ENCODE measurements around the gene FAM163A. TPM values are rescaled to one million over a fixed set of nuclear protein-coding genes. Genes with fewer than 3 reads are reported as not detected.

The FAM163A gene
- total RNA-seq, 1 donor from 2014 or later = not detected

- H3K27ac Mint-ChIP-seq (ENCODE audit: unreplicated experiment) = no peak overlapping the region
- DNase-seq (ENCODE audit: low read depth, low spot score) = no peak
- H3K4me3 Mint-ChIP-seq = peak overlapping the region; percentile 88
- H3K9me3 Mint-ChIP-seq = no peaks in the 10 kb centered on the region
- TF ChIP-seq, protein P1, sequence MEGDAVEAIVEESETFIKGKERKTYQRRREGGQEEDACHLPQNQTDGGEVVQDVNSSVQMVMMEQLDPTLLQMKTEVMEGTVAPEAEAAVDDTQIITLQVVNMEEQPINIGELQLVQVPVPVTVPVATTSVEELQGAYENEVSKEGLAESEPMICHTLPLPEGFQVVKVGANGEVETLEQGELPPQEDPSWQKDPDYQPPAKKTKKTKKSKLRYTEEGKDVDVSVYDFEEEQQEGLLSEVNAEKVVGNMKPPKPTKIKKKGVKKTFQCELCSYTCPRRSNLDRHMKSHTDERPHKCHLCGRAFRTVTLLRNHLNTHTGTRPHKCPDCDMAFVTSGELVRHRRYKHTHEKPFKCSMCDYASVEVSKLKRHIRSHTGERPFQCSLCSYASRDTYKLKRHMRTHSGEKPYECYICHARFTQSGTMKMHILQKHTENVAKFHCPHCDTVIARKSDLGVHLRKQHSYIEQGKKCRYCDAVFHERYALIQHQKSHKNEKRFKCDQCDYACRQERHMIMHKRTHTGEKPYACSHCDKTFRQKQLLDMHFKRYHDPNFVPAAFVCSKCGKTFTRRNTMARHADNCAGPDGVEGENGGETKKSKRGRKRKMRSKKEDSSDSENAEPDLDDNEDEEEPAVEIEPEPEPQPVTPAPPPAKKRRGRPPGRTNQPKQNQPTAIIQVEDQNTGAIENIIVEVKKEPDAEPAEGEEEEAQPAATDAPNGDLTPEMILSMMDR (conservative IDR thresholded peaks at IDR 0.05) = no peak
- no peaks in the 10 kb centered on the region for H3K36me3 Mint-ChIP-seq (ENCODE audit: low read depth)
- peaks cover 30% of the 10 kb centered on the region for H3K4me1 Mint-ChIP-seq
- peaks cover 44% of the 10 kb centered on the region for H3K27me3 Mint-ChIP-seq (ENCODE audit: low read depth)
These were observed 72.5 kb downstream of the FAM163A start for GRCh38 chr1:179815641-179816040.

DNA sequence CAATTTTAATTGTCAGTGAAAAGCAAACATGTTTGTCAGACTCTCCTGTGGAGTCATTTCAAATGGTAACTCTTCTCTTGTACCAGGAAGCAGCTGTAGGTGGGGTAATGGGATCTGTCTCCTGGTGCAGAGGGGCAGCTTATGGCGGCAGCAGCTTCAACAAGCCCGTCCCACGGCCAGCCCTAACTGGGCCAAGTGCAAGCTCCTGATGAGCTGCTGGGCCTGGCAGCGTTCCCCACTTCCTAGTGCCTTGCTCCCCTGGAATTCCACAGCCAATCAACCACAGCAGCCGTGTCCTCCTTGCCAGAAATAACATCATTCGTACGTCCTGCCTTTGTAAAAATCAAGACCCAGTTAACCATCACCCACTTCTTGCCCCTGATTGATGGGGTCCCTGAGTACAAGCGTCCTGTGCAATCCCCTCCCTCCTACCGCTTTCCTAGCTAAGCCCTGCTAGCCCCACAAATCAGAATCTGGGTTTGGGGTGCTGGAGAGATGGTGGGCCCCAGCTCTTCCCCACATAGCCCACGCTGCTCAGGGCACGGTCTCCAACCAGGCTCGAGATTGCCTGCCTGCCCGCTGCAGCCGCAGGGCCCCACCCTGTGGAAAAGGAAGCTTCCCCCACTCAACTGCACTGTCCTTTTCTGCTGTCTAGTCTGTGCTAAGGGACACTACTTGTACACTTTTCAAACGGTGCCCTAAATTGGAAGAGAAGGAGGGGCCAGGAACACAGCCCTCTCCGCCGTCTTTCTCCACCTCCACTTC, 73.3 kb downstream of the FAM163A start:
- Mint-ChIP-seq H3K36me3 (ENCODE audit: low read depth) (no peaks in the 10 kb centered on the region), H3K27me3 (ENCODE audit: low read depth) (peaks cover 40% of the 10 kb centered on the region), H3K4me1 (peaks cover 30% of the 10 kb centered on the region), H3K4me3 (peak overlapping the region; percentile 88), H3K27ac (ENCODE audit: unreplicated experiment) (no peak overlapping the region), H3K9me3 (no peaks in the 10 kb centered on the region)
- TF ChIP-seq, protein P1 (conservative IDR thresholded peaks at IDR 0.05) = no peak
- no peak for DNase-seq (ENCODE audit: low read depth, low spot score)

- no peaks in the 10 kb centered on the region for H3K36me3 Mint-ChIP-seq (ENCODE audit: low read depth)
- H3K27me3 Mint-ChIP-seq (ENCODE audit: low read depth) = peaks cover 35% of the 10 kb centered on the region
- H3K4me1 Mint-ChIP-seq = peaks cover 30% of the 10 kb centered on the region
- peak overlapping the region; percentile 24 for H3K4me3 Mint-ChIP-seq
- TF ChIP-seq, protein P1 (conservative IDR thresholded peaks at IDR 0.05) = no peak
- H3K9me3 Mint-ChIP-seq = no peaks in the 10 kb centered on the region
- no peak for DNase-seq (ENCODE audit: low read depth, low spot score)
- H3K27ac Mint-ChIP-seq (ENCODE audit: unreplicated experiment) = no peak overlapping the region
These were observed 74.0 kb downstream of the FAM163A start for GRCh38 chr1:179817056-179817455.

GRCh38 chr1:179817789-179818188, 74.7 kb downstream of the FAM163A start:
- H3K4me3 Mint-ChIP-seq = no peak overlapping the region
- TF ChIP-seq, protein P1 (conservative IDR thresholded peaks at IDR 0.05) = no peak
- no peaks in the 10 kb centered on the region for H3K36me3 Mint-ChIP-seq (ENCODE audit: low read depth)
- peaks cover 30% of the 10 kb centered on the region for H3K4me1 Mint-ChIP-seq
- H3K9me3 Mint-ChIP-seq = no peaks in the 10 kb centered on the region
- H3K27me3 Mint-ChIP-seq (ENCODE audit: low read depth) = peaks cover 31% of the 10 kb centered on the region
- DNase-seq (ENCODE audit: low read depth, low spot score) = no peak
- H3K27ac Mint-ChIP-seq (ENCODE audit: unreplicated experiment) = no peak overlapping the region

GRCh38 chr1:179818260-179818659, 75.2 kb downstream of the FAM163A start:
- no peak for DNase-seq (ENCODE audit: low read depth, low spot score)
- H3K9me3 Mint-ChIP-seq = no peaks in the 10 kb centered on the region
- TF ChIP-seq, protein P1 (conservative IDR thresholded peaks at IDR 0.05) = no peak
- H3K27ac Mint-ChIP-seq (ENCODE audit: unreplicated experiment) = no peak overlapping the region
- peaks cover 30% of the 10 kb centered on the region for H3K4me1 Mint-ChIP-seq
- H3K36me3 Mint-ChIP-seq (ENCODE audit: low read depth) = no peaks in the 10 kb centered on the region
- no peak overlapping the region for H3K4me3 Mint-ChIP-seq
- peaks cover 31% of the 10 kb centered on the region for H3K27me3 Mint-ChIP-seq (ENCODE audit: low read depth)

Data from neural crest cell (in vitro differentiated cells).